MCF 10A (cell line): ENCODE results near the gene SLF2. TPM values are rescaled to one million over a fixed set of nuclear protein-coding genes. Genes with fewer than 3 reads are reported as not detected.

Experiments used
- BruUV-seq: library from RNA; stranded (reverse); fragments of 400-500 nt; replicated peaks from 2 replicates; lab custom pipeline; 2021; lab: Mats Ljungman, UMichigan
- CTCF ChIA-PET: fragments of 300-600 bp; sonication (Branson Sonifier 250); formaldehyde crosslinking; extraction: SDS; loops from one replicate; lab custom pipeline; 2021; ENCODE audit warnings: antibody characterized with exemption, inconsistent platforms; lab: Yijun Ruan, JAX
- POLR2A ChIA-PET: fragments of 300-600, 350-650 bp; sonication (Branson Sonifier 250); formaldehyde crosslinking; extraction: SDS; loops from one replicate; lab custom pipeline; 2020; ENCODE audit warnings: antibody characterized with exemption, inconsistent platforms; lab: Yijun Ruan, JAX
- DNase-seq: peaks from one replicate; pipeline ENCODE4 v3.0.0-alpha.2; 2018; ENCODE audit not compliant: unreplicated experiment
- H3K27ac Mint-ChIP-seq: one replicate; pipeline ENCODE4 v1.8.0; 2022; ENCODE audit warnings: mild to moderate bottlenecking, low read depth, mixed read lengths; ENCODE audit not compliant: unreplicated experiment
- H3K27me3 Mint-ChIP-seq: one replicate; pipeline ENCODE4 v1.8.0; 2022; ENCODE audit warnings: mixed read lengths; ENCODE audit not compliant: insufficient read depth, unreplicated experiment
- H3K36me3 Mint-ChIP-seq: one replicate; pipeline ENCODE4 v1.8.0; 2022; ENCODE audit warnings: mild to moderate bottlenecking, moderate library complexity, mixed read lengths; ENCODE audit not compliant: insufficient read depth, unreplicated experiment
- H3K4me1 Mint-ChIP-seq: one replicate; pipeline ENCODE4 v1.8.0; 2022; ENCODE audit warnings: mixed read lengths; ENCODE audit not compliant: insufficient read depth, unreplicated experiment
- H3K4me3 Mint-ChIP-seq: one replicate; pipeline ENCODE4 v1.8.0; 2022; ENCODE audit warnings: mild to moderate bottlenecking, moderate library complexity, mixed read lengths; ENCODE audit not compliant: unreplicated experiment
- H3K9me3 Mint-ChIP-seq: one replicate; pipeline ENCODE4 v1.8.0; 2022; ENCODE audit warnings: mixed read lengths; ENCODE audit not compliant: unreplicated experiment
- intact Hi-C: fragments of 100-400 bp; cut with micrococcal nuclease; formaldehyde crosslinking; loops from 2 replicates; pipeline ENCODE4 v1.14.1; 2022
- total RNA-seq: library from RNA; stranded (reverse); gene quantifications from 2 replicates; pipeline ENCODE4 v1.2.3, GENCODE V29; 2022
- TF ChIP-seq, protein P1 (sequence below): fragments of 200-600 bp; IDR thresholded peaks from one replicate; pipeline ENCODE4 v1.8.0; 2022; ENCODE audit warnings: antibody characterized with exemption, mild to moderate bottlenecking; ENCODE audit not compliant: unreplicated experiment

SLF2 gene
- total RNA-seq, 1 experiment from 2014 or later: 27.0 TPM

- no peak for DNase-seq
- Mint-ChIP-seq H3K36me3 (peaks cover 19% of the 10 kb centered on the region), H3K27ac (no peak overlapping the region), H3K4me3 (no peak overlapping the region), H3K4me1 (peaks cover 6% of the 10 kb centered on the region), H3K9me3 (no peaks in the 10 kb centered on the region), H3K27me3 (no peaks in the 10 kb centered on the region)
- TF ChIP-seq, protein P1, sequence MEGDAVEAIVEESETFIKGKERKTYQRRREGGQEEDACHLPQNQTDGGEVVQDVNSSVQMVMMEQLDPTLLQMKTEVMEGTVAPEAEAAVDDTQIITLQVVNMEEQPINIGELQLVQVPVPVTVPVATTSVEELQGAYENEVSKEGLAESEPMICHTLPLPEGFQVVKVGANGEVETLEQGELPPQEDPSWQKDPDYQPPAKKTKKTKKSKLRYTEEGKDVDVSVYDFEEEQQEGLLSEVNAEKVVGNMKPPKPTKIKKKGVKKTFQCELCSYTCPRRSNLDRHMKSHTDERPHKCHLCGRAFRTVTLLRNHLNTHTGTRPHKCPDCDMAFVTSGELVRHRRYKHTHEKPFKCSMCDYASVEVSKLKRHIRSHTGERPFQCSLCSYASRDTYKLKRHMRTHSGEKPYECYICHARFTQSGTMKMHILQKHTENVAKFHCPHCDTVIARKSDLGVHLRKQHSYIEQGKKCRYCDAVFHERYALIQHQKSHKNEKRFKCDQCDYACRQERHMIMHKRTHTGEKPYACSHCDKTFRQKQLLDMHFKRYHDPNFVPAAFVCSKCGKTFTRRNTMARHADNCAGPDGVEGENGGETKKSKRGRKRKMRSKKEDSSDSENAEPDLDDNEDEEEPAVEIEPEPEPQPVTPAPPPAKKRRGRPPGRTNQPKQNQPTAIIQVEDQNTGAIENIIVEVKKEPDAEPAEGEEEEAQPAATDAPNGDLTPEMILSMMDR: no peak
- ChIA-PET CTCF (interaction anchor here (0.6 to 5.0 kb wide), 2 partner anchors 10 to 14 kb away, joined by 3 to 32 read pairs; partner anchors contain the start of gene LZTS2), POLR2A (interaction anchor here (0.6 to 1.0 kb wide), 2 partner anchors 34 to 1116 kb away, joined by 3 read pairs; no protein-coding TSS in a partner anchor)
- intact Hi-C loops: no loop called here
- no TSS peak for BruUV-seq
Measured at GRCh38 chr10:101007915-101008822, 95.4 kb downstream of the SLF2 start.

- Mint-ChIP-seq H3K27ac (no peak overlapping the region), H3K27me3 (no peaks in the 10 kb centered on the region), H3K9me3 (no peaks in the 10 kb centered on the region), H3K4me1 (peaks cover 11% of the 10 kb centered on the region), H3K4me3 (no peak overlapping the region), H3K36me3 (peaks cover 19% of the 10 kb centered on the region)
- TF ChIP-seq, protein P1: no peak
- CTCF ChIA-PET: interaction anchor here (1.4 to 5.0 kb wide), 2 partner anchors 11 to 15 kb away, joined by 4 to 32 read pairs; partner anchors contain the start of gene LZTS2
- intact Hi-C loops: no loop called here
- DNase-seq: no peak
- BruUV-seq: no TSS peak
- POLR2A ChIA-PET: interaction anchor here (0.6 kb wide), 1 partner anchor 514 kb away, joined by 3 read pairs; no protein-coding TSS in a partner anchor
Measured at GRCh38 chr10:101008823-101009423, 96.2 kb downstream of the SLF2 start.

DNA sequence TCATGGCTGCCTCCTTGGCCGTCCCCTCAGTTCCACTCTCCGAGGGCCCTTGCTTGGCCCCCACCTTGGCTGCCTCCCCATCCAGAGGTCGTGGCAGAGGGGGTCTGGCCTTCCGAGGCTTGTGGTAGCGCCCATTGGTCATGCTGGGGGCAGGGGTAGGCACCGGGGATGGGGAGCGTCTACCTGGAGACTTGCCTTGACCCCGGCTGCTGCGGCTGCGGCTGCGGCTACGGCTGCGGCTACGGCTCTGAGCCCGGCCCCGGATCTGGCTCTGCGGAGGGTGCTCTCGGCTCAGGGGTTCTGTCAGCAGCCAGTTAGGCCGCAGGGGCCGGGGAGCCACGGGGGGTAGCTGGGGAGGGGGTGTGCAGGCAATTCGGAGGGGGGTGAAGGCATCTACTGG, 97.6 kb downstream of the SLF2 start:
- peaks cover 10% of the 10 kb centered on the region for H3K36me3 Mint-ChIP-seq
- no peaks in the 10 kb centered on the region for H3K27me3 Mint-ChIP-seq
- no peak for DNase-seq
- CTCF ChIA-PET: interaction anchor here (1.4 to 5.0 kb wide), 2 partner anchors 12 to 16 kb away, joined by 4 to 32 read pairs; partner anchors contain the start of gene LZTS2
- no peak overlapping the region for H3K27ac Mint-ChIP-seq
- H3K4me3 Mint-ChIP-seq: no peak overlapping the region
- intact Hi-C loops: no loop called here
- H3K9me3 Mint-ChIP-seq: no peaks in the 10 kb centered on the region
- POLR2A ChIA-PET: interaction anchor here (1.6 to 1.7 kb wide), 2 partner anchors 12 to 14 kb away, joined by 6 read pairs; no protein-coding TSS in a partner anchor
- no TSS peak for BruUV-seq
- TF ChIP-seq, protein P1: no peak
- peaks cover 24% of the 10 kb centered on the region for H3K4me1 Mint-ChIP-seq
